Mesenchymal stem cell (in vitro differentiated cells and primary cell): ENCODE data around the gene DDTL.
"Not testable (repeated sequence)": the region's sequence is repeated elsewhere in the genome, so short reads cannot be mapped to it uniquely, and the experiment has no call there.

Experiments
- DNase-seq: peaks from one replicate; pipeline ENCODE4 v3.0.0-alpha.2; 2013
- H2AFZ ChIP-seq: one replicate; pipeline ENCODE4 v1.6.1; 2013; ENCODE audit warnings: low read depth, mild to moderate bottlenecking, control low read depth, inconsistent platforms, low read length, moderate library complexity
- H2AK5ac ChIP-seq: 2 replicates; pipeline ENCODE4 v1.6.1; 2013; ENCODE audit warnings: low read length, moderate library complexity, mild to moderate bottlenecking, inconsistent platforms; ENCODE audit not compliant: severe bottlenecking
- H2BK120ac ChIP-seq: one replicate; pipeline ENCODE4 v1.6.1; 2013; ENCODE audit warnings: low read depth, mild to moderate bottlenecking, inconsistent platforms, low read length, moderate library complexity
- H2BK12ac ChIP-seq, 2 experiments: one replicate each; pipeline ENCODE4 v1.6.1; 2013; ENCODE audit warnings: inconsistent platforms in 2 of 2, low read length in 2 of 2, mild to moderate bottlenecking in 2 of 2, moderate library complexity in 2 of 2, control low read depth in 1 of 2
- H2BK15ac ChIP-seq: one replicate; pipeline ENCODE4 v1.6.1; 2013; ENCODE audit warnings: mild to moderate bottlenecking, low read depth, inconsistent platforms; ENCODE audit not compliant: poor library complexity, severe bottlenecking
- H2BK5ac ChIP-seq: 2 replicates; pipeline ENCODE4 v1.6.1; 2013; ENCODE audit warnings: low read depth, mild to moderate bottlenecking, low read length, control low read depth, inconsistent platforms; ENCODE audit not compliant: poor library complexity, severe bottlenecking
- H3K14ac ChIP-seq, 2 experiments: one replicate each; pipeline ENCODE4 v1.6.1; 2013; ENCODE audit warnings: inconsistent platforms in 2 of 2, low read length in 2 of 2, control low read depth in 1 of 2, mild to moderate bottlenecking in 1 of 2, moderate library complexity in 1 of 2
- H3K18ac ChIP-seq, 2 experiments: one replicate each; pipeline ENCODE4 v1.6.1; 2013; ENCODE audit warnings: inconsistent platforms in 2 of 2, low read length in 2 of 2, control low read depth in 1 of 2, low read depth in 1 of 2, mild to moderate bottlenecking in 1 of 2
- H3K23ac ChIP-seq, 2 experiments: one replicate each; pipeline ENCODE4 v1.6.1; 2013; ENCODE audit warnings: inconsistent platforms in 2 of 2, low read length in 2 of 2, mild to moderate bottlenecking in 2 of 2, moderate library complexity in 2 of 2, control low read depth in 1 of 2
- H3K27ac ChIP-seq: 2 replicates; pipeline ENCODE4 v1.5.1; 2013; ENCODE audit warnings: mild to moderate bottlenecking, moderate library complexity, low read length, control low read depth, inconsistent platforms; ENCODE audit not compliant: poor library complexity, severe bottlenecking
- H3K27me3 ChIP-seq, 2 experiments: 2 replicates each; pipeline versions ENCODE4 v1.6.1 to v1.7.0; 2013; ENCODE audit warnings: low read length in 2 of 2, mild to moderate bottlenecking in 2 of 2, moderate library complexity in 2 of 2, control low read depth in 1 of 2, inconsistent platforms in 1 of 2; ENCODE audit not compliant: control insufficient read depth in 1 of 2, insufficient read depth in 1 of 2
- H3K36me3 ChIP-seq, 2 experiments: 2 replicates each; pipeline versions ENCODE4 v1.6.1 to v1.7.0; 2013; ENCODE audit warnings: low read length in 2 of 2, control low read depth in 1 of 2, inconsistent platforms in 1 of 2, low read depth in 1 of 2, mild to moderate bottlenecking in 1 of 2; ENCODE audit not compliant: insufficient read depth in 2 of 2, control insufficient read depth in 1 of 2
- H3K4ac ChIP-seq, 2 experiments: one replicate each; pipeline ENCODE4 v1.6.1; 2013; ENCODE audit warnings: inconsistent platforms in 2 of 2, low read length in 2 of 2, mild to moderate bottlenecking in 2 of 2, moderate library complexity in 2 of 2, control low read depth in 1 of 2, low read depth in 1 of 2
- H3K4me1 ChIP-seq: 2 replicates; pipeline ENCODE4 v1.6.1; 2013; ENCODE audit warnings: low read depth, low read length, control low read depth; ENCODE audit not compliant: control insufficient read depth, insufficient read depth
- H3K4me2 ChIP-seq: 2 replicates; pipeline ENCODE4 v1.6.1; 2013; ENCODE audit warnings: low read length, mild to moderate bottlenecking, inconsistent platforms; ENCODE audit not compliant: poor library complexity, severe bottlenecking
- H3K4me3 ChIP-seq, 2 experiments: 2 replicates each; pipeline versions ENCODE4 v1.5.1 to v1.7.0; 2013; ENCODE audit warnings: low read length in 2 of 2, mild to moderate bottlenecking in 2 of 2, control low read depth in 1 of 2, low read depth in 1 of 2; ENCODE audit not compliant: insufficient read depth in 1 of 2
- H3K79me1 ChIP-seq: replicated peaks from 2 replicates; pipeline ENCODE4 v1.6.1; 2013; ENCODE audit warnings: mild to moderate bottlenecking, control low read depth, low read length, inconsistent platforms; ENCODE audit not compliant: poor library complexity, severe bottlenecking
- H3K9ac ChIP-seq: 2 replicates; pipeline ENCODE4 v1.7.0; 2013; ENCODE audit warnings: mild to moderate bottlenecking, low read length, moderate library complexity
- H3K9me3 ChIP-seq: 2 replicates; pipeline ENCODE4 v1.7.0; 2013; ENCODE audit warnings: mild to moderate bottlenecking, low read length; ENCODE audit not compliant: control insufficient read depth
- H4K8ac ChIP-seq: one replicate; pipeline ENCODE4 v1.6.1; 2013; ENCODE audit warnings: inconsistent platforms, mild to moderate bottlenecking, low read length, moderate library complexity
- H4K91ac ChIP-seq: one replicate; pipeline ENCODE4 v1.6.1; 2013; ENCODE audit warnings: mild to moderate bottlenecking, low read length, inconsistent platforms
- WGBS: methylation state at CpG from one replicate; pipeline ENCODE4 v1.1.7; 2013; ENCODE audit warnings: mixed read lengths; 5-methylcytosine and 5-hydroxymethylcytosine counted together

Gene DDTL

GRCh38 chr22:23974345-23974744 is 7.7 kb downstream of the DDTL start, which contains the start of gene DDT:
DDT (minus strand) TSS chr22:23974441; CDS start chr22:23974414, 27 bp downstream.
- H3K79me1 ChIP-seq, H3K4ac ChIP-seq, H3K4me3 ChIP-seq, H3K14ac ChIP-seq, H2AK5ac ChIP-seq, H2BK12ac ChIP-seq, H3K27ac ChIP-seq, H3K18ac ChIP-seq, H2BK120ac ChIP-seq, DNase-seq, H3K23ac ChIP-seq, H3K9me3 ChIP-seq, H4K91ac ChIP-seq, H2AFZ ChIP-seq, H4K8ac ChIP-seq, H3K4me1 ChIP-seq, H3K9ac ChIP-seq, H3K27me3 ChIP-seq, H2BK5ac ChIP-seq, H2BK15ac ChIP-seq, H3K4me2 ChIP-seq: not testable (repeated sequence)
- peaks cover 25 to 27% of the 10 kb centered on the region in 2 experiments for H3K36me3 ChIP-seq
- WGBS = no CpG with 5 or more reads among the region's 29 CpGs

DNA sequence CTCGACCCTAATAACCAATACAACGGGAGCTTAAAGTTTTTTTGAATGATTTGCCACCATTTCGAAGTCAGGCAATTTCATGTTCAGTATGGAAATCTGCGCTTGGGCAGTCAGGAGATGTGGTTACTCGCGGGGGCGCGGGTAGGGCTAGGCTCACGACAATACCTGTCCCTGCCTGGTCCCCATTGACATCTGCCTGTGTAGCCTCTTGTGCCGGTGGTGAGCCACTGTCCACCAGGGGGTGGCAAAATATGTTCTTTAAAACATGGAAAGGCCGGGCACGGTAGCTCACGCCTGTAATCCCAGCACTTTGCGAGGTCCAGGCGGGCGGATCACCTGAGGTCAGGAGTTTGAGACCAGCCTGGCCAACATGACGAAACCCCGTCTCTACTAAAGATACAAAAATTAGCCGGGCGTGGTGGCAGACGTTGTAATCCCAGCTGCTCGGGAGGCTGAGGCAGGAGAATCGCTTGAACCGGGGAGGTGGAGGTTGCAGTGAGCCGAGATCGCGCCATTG is 8.2 kb downstream of the DDTL start:
- not testable (repeated sequence) for H3K9ac ChIP-seq, H3K18ac ChIP-seq, H3K4me1 ChIP-seq, H3K4me3 ChIP-seq, H2BK120ac ChIP-seq, H3K27me3 ChIP-seq, DNase-seq, H2AK5ac ChIP-seq, H2BK15ac ChIP-seq, H3K9me3 ChIP-seq, H2BK5ac ChIP-seq, H2BK12ac ChIP-seq, H3K14ac ChIP-seq, H3K79me1 ChIP-seq, H3K23ac ChIP-seq, H3K27ac ChIP-seq, H4K8ac ChIP-seq, H3K4ac ChIP-seq, H2AFZ ChIP-seq, H4K91ac ChIP-seq, H3K4me2 ChIP-seq
- peaks cover 19 to 22% of the 10 kb centered on the region in 2 experiments for H3K36me3 ChIP-seq
- WGBS = no CpG with 5 or more reads among the region's 27 CpGs

- H3K27me3 ChIP-seq, H3K4me1 ChIP-seq, H3K18ac ChIP-seq, H3K14ac ChIP-seq, H3K23ac ChIP-seq, H3K4me3 ChIP-seq, DNase-seq, H2BK15ac ChIP-seq, H3K4ac ChIP-seq, H2AFZ ChIP-seq, H3K27ac ChIP-seq, H3K36me3 ChIP-seq, H4K8ac ChIP-seq, H2AK5ac ChIP-seq, H3K9ac ChIP-seq, H2BK12ac ChIP-seq, H3K79me1 ChIP-seq, H2BK120ac ChIP-seq, H3K9me3 ChIP-seq, H3K4me2 ChIP-seq, H2BK5ac ChIP-seq, H4K91ac ChIP-seq: not testable (repeated sequence)
- no CpG with 5 or more reads among the region's 12 CpGs for WGBS
These were observed 10.6 kb downstream of the DDTL start for GRCh38 chr22:23977304-23977703.

DNA sequence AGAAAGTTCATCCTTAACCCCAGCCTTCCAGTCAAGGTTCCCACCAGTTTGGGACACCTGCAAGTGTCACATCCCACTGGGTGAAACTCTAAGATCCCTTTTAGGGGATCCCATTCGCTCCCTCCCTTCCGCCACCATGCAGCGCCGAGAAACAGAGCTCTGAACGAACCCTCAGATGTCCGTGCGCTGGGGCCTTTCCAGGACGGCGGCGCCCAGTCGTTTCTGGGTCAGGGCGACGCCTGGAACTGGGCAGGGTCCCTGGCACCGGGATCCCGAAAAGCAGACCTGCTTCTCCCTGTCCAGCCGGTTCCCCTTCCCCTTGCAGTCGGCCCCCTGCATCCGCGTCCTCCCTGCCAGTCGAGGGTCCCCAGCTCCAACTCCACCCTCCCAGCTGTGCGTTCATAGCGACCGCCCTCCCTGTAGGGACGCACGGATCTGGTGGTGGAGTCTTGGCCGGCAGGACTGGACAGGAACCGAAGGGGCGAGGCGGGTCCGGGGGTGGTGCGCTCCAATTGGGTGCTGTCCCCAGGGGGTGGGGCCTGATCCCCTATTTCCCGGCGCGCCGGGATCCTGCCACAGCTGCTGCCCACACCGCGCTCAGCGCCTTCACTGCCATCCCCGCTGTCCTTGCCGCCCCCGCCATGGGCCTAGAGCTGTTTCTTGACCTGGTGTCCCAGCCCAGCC is 13.0 kb downstream of the DDTL start, which contains the start of gene GSTT2:
GSTT2 (plus strand) TSS at position 578 of the 684 bp plus-strand sequence.
- H3K4ac ChIP-seq, H3K4me1 ChIP-seq: not testable (repeated sequence)

More for the DNA sequence above, 13.0 kb downstream of the DDTL start, which contains the start of gene GSTT2:
- H3K4me3 ChIP-seq, H3K18ac ChIP-seq, H3K9ac ChIP-seq, H3K23ac ChIP-seq, H2AK5ac ChIP-seq, H3K79me1 ChIP-seq, H3K4me2 ChIP-seq, H2BK120ac ChIP-seq, H3K27ac ChIP-seq, H3K27me3 ChIP-seq, H4K8ac ChIP-seq, H2AFZ ChIP-seq, H3K36me3 ChIP-seq, H3K9me3 ChIP-seq, DNase-seq, H4K91ac ChIP-seq, H2BK5ac ChIP-seq, H2BK15ac ChIP-seq, H3K14ac ChIP-seq, H2BK12ac ChIP-seq: not testable (repeated sequence)
- no CpG with 5 or more reads among the region's 41 CpGs for WGBS
